KOPT-K1 (cell line): ENCODE data around the gene PBXIP1.
A peak's percentile ranks its signal among the peaks of the same experiment; 100 is the strongest.

Experiments
- H3K27ac ChIP-seq: fragments of 200-600 bp; sonication (generic); 2 replicates; pipeline ENCODE4 v1.5.1; 2016; ENCODE audit warnings: antibody characterized with exemption, mild to moderate bottlenecking, low read depth, low read length; ENCODE audit not compliant: poor library complexity, severe bottlenecking
- H3K36me3 ChIP-seq: fragments of 200-600 bp; sonication (generic); 2 replicates; pipeline ENCODE4 v1.5.1; 2017; ENCODE audit warnings: antibody characterized with exemption, mild to moderate bottlenecking, low read length, moderate library complexity; ENCODE audit not compliant: insufficient read depth
- H3K9me3 ChIP-seq: fragments of 200-600 bp; sonication (generic); 2 replicates; pipeline ENCODE4 v1.5.1; 2017; ENCODE audit warnings: antibody characterized with exemption, low read length, mild to moderate bottlenecking; ENCODE audit not compliant: insufficient read depth, poor library complexity, severe bottlenecking

The PBXIP1 gene

DNA sequence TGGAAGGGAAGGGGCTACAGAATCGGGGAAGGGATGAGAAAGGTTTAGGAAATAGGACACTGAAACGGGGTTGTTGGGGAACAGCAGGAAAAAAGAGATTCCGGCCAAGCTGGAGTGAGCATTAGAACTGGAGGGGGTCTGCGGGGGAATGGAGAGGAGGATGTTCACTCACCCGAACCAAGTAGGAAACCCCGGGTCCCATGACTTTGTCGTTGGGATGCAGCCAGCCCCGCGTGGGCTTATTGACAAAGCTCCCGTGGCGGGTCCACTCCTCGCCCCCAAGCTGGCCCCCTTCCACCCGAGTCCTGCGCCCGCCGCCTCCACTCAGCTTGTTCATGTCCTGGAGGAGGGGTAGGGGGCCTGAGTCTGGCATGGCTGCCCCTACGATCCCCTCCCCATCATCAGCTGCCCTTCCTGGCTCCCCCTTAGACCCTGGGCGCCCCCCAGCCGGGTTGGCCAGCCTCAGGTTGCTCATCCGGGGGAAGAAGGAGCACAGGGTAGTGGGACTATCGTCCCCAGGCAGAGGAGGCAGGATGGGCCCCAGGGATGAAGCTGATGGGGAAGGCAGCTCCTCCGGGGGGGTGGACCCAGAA, 14.1 kb upstream of the PBXIP1 start:
- H3K27ac ChIP-seq, result no peak overlapping the region
- H3K9me3 ChIP-seq, result no peaks in the 10 kb centered on the region
- peaks cover 54% of the 10 kb centered on the region for H3K36me3 ChIP-seq

DNA sequence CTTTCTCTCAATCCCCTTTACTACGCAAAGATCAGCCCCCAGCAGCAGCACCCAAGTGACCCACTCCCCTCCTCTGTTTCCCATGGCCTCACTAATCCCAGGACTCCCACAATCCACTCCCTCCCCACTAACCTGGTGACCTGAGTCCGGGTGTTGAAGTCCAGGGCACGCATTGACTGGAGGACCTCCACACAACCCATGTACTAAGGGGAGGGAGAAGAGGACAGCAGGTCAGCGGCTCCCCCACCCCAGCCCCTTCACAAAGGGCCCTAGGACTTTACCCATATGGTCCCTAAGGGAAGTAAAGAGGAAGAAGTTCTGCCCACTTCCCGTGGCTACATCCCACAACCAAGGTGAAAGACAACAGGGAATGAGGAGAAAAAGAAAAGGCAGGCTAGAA, 13.3 kb upstream of the PBXIP1 start:
- no peaks in the 10 kb centered on the region for H3K9me3 ChIP-seq
- peaks cover 61% of the 10 kb centered on the region for H3K36me3 ChIP-seq
- no peak overlapping the region for H3K27ac ChIP-seq

DNA sequence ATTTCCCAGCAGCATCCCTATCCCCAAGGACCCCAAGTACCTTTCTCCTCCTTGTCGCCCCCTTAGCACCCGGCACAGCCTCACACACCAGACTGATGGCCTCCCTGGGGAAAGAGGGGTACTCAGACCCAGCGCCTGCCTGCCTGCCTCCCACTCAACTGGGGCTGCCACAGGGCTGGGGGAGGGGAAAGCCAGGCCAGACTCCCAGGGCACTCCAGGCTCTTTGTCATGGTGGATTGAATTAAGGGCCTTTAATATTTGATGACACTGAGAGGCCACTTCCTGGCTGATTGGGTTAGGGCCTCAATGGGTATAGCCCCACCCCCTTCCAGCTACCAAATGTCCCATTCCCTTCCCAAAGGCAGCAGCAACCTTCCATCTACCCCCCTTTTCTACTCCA, 12.8 kb upstream of the PBXIP1 start:
- Histone ChIP-seq H3K27ac (no peak overlapping the region), H3K9me3 (no peaks in the 10 kb centered on the region), H3K36me3 (peaks cover 66% of the 10 kb centered on the region)

DNA sequence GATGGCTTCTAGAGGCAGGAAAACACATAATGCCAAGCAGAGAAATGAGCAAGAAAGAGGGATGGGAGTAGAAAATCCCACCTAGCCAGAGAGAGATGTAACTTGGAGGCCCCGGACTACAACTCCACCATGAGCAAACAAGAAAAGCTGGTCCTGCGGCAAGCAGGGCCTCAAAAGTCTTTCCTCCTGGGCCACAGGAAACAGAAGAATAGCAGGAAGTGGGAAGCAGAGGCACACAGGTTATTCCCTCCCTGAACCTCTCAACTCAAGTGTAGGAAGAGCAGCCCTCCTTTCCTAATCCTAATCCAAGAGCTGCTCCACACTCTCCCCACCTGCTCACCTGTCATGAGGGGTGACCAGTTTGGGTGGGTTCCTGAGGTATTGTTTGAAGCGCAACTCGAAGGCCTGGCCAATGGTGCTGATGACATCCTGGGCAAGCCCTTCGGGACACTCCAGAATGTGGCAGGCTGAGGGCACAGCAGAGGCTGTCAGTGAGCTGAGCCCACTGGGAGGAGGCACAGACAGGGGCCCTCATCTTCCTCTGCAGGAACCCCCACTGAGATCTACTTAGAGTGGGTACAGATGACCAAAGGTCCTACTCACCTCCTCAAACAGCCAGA, 11.5 kb upstream of the PBXIP1 start:
- peaks cover 74% of the 10 kb centered on the region for H3K36me3 ChIP-seq
- no peak overlapping the region for H3K27ac ChIP-seq

DNA sequence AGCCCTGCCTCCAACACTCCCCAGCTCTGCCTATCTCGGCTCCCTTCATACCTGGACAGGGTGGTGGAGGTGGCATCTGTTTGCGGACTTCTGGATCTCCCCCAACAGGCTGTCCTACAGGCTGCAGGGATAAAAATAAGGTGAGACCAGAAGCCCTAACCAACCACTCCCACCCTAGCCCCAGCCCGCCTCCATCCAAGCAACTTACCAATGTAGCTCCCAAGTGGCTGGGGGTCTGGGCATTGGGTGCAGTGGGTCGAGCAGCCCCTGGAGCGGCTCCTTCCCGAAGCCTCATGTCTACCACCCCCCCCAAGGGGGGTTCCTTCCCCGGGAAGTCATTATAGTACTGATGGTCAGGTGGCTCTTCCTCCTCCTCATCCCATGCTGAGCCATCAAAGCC, 10.2 kb upstream of the PBXIP1 start:
- Histone ChIP-seq H3K9me3 (no peaks in the 10 kb centered on the region), H3K36me3 (peaks cover 72% of the 10 kb centered on the region), H3K27ac (no peak overlapping the region)

More for the DNA sequence above, 11.5 kb upstream of the PBXIP1 start:
- no peaks in the 10 kb centered on the region for H3K9me3 ChIP-seq

DNA sequence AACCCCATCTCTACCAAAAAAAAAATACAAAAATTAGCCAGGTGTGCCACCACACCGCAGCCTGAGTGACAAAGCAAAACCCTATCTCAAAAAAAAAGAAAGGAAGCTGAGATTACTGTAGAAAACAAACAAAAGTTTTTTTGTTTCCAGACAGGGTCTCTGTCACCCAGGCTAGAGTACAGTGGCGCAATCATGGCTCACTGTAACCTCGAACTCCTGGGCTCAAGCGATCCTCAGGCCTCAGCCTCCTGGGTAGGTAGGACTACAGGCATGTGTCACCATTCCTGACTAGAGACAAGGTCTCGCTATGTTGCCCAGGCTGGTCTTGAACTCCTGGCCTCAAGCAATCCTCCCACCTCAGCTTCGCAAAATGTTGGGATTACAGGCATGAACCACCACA, 8.5 kb upstream of the PBXIP1 start:
- Histone ChIP-seq H3K27ac (no peak overlapping the region), H3K9me3 (no peaks in the 10 kb centered on the region), H3K36me3 (peaks cover 72% of the 10 kb centered on the region)

DNA sequence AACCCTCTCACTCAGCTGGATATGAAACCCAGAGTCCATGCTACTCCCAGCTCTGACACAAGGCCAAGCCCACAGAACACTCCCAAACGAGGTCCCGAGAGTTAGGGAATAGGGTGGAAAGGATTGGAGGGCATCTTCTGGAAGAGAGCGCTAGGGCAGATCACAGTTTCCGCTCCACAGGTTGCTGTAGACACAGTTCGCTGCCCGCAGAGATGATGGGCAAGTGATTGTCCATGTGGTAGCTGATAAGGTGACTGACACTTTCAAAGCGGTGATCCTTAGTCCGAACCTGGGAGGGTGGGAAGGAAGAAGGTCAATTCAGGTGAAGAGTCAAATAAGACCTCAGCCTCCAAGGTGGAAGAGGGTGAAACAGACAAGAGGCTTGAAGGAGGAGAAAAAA, 7.7 kb upstream of the PBXIP1 start:
- Histone ChIP-seq H3K36me3 (peaks cover 72% of the 10 kb centered on the region), H3K9me3 (no peaks in the 10 kb centered on the region), H3K27ac (no peak overlapping the region)

DNA sequence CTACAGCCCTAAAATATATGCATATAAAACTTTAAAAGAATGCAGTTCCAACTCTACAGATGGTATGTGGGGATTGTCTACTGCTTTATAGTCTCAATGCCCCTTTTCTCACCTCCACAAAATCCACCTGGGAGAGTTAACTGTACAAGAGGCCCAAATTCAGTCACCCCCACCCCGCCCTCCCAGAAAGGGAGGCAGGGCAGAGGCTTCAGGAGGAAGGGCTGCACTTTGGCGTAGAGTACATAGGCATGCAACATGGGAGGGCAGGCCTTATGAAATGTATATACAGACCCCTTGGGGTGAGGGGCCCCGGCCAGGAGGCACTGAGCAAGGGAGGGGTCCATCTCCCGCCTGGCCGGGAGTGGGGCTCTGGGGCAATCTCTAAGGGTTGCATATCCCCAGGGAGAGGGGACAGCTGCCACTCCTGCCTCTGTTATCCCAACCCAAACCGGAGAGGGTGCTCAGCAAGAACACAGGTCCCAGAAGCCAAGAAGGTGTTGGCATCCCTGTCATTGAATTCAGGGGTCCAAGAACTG, 7.0 kb upstream of the PBXIP1 start:
- Histone ChIP-seq H3K27ac (peak overlapping the region; percentile 97), H3K9me3 (no peaks in the 10 kb centered on the region), H3K36me3 (peaks cover 72% of the 10 kb centered on the region)

DNA sequence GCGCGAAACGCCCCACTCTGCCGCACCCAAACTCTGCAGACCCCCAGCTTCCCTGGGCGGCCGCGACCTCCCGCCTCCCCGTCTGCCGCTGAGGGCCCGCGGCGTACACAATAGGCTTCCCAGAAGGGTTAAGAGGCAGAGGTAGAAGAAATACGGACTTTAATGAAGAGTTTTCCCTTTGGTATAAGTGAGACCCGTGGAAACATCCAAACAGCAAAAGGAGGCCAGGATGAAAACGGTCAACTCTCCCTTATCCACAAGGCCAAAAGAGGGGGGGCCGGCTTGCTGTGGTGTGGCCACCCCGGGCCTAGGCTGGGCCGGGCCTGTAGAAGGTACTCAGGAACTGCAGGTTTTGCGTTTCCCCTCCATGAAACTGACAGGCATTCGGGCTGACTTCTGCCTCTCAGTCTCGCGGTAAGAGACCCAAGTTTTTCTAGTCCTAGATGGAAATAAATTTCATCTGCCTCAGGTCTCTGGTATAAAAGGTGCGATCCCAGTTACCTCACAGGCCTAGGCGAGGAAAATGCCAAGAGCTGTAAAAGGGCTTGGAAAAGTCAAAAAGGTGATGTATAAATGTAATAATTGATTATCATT, 6.4 kb upstream of the PBXIP1 start:
- peaks cover 69% of the 10 kb centered on the region for H3K36me3 ChIP-seq
- peak overlapping the region; percentile 97 for H3K27ac ChIP-seq

DNA sequence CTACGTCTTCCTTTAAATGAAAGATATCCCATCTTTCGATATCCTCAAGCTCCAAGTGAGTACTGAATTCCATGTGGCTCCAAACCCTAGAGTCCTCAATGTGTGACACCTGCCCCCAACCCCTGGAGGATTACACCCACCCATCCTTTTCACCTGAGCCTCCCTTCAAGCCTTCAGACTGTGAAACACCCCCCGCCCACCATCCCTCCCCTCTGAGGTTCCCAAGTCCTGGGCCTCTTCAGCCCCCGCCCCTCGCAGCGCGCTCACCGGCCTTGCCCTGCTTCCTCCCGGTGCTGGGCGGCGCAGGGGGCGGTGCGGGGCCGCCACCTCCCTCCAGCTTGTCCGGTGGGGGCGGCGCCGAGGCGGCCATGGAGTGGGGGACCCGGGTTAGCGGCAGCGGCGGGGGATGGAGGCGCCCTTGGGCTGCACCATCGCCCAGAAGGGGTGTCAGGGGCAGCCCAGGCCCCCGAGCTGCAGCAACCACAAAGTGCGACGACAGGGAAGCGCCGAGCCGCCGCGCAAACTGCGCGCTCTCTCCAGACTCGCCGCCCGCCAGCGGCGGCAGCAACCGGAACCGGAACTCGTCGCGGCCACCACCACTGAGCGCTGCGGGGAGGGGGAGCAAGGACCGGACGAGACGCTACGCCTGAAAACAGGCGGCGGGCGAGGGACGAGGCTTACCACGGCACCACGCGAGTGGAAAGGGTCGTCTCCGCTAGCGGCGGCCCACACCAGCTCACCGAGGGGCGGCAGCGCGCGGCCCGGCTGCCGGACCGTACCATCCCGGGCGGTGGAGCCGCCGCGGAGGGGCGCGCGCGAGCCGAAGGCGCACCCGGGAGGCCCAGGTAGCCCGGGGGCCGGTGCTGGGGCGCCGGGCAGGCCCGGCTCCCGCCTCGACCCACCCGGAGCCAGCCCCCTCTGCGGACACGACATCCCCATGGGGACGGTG, 5.6 kb upstream of the PBXIP1 start, which contains the start of gene PYGO2:
Gene PYGO2 (minus strand): TSS at position 576 of the 949 bp plus-strand sequence. CDS start 206 bp downstream, at position 370.
- peaks cover 61% of the 10 kb centered on the region for H3K36me3 ChIP-seq

More for the DNA sequence above, 6.4 kb upstream of the PBXIP1 start:
- no peaks in the 10 kb centered on the region for H3K9me3 ChIP-seq

DNA sequence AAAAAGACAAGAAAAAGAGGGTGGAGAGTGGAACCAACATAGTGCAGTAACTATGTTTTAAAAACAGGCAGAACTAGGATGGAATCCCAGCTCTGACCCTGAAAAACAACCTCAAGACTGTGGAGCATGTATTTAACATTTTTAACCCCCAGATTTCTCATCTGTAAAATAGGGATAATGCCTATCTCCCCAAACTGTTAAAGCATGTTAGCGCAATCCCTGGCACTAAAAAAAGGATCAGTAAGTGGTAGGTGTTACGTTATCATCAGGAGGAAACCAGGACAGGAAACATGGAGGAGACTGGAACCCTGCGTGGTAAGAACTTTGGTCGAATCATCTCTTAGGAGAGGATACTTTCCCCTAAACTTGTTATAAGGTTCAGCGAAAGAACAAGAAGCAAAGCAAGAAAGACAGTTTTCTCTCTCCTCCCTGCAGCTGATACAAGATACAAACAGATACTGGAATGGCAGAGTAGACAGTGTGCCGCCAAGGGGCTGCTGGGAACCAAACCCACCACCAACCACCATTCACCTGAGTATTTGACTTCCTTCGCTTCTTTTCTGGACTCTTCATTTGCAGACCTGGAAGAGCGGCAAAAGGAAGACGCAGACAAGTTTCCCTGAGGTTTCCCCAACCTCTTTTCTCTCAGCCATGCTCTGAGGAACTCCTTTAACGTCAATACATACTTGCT, 4.7 kb upstream of the PBXIP1 start:
- Histone ChIP-seq H3K27ac (peak overlapping the region; percentile 97), H3K36me3 (peaks cover 52% of the 10 kb centered on the region), H3K9me3 (no peaks in the 10 kb centered on the region)

More for the DNA sequence above, 5.6 kb upstream of the PBXIP1 start, which contains the start of gene PYGO2:
- Histone ChIP-seq H3K9me3 (no peaks in the 10 kb centered on the region), H3K27ac (peak within 1 kb of the TSS; percentile 97)

DNA sequence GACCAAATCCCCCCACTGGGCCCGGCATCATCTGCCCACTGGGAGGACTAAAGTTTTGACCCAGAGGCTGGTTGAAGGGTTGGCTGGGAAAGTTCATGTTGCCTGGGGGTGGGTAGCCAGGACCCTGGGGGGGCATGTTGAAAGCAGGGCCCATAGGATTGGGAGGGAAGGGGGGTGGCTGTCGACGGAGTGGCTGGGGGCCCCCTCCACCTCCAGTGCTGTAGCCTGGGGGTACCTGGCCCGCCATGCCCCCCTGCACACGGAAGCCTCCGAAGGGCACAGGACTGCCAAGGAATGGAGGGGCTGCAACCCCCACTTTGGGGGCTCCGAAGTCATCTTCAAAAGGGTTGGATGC, 3.5 kb upstream of the PBXIP1 start:
- Histone ChIP-seq H3K9me3 (no peaks in the 10 kb centered on the region), H3K27ac (no peak overlapping the region), H3K36me3 (peaks cover 40% of the 10 kb centered on the region)

DNA sequence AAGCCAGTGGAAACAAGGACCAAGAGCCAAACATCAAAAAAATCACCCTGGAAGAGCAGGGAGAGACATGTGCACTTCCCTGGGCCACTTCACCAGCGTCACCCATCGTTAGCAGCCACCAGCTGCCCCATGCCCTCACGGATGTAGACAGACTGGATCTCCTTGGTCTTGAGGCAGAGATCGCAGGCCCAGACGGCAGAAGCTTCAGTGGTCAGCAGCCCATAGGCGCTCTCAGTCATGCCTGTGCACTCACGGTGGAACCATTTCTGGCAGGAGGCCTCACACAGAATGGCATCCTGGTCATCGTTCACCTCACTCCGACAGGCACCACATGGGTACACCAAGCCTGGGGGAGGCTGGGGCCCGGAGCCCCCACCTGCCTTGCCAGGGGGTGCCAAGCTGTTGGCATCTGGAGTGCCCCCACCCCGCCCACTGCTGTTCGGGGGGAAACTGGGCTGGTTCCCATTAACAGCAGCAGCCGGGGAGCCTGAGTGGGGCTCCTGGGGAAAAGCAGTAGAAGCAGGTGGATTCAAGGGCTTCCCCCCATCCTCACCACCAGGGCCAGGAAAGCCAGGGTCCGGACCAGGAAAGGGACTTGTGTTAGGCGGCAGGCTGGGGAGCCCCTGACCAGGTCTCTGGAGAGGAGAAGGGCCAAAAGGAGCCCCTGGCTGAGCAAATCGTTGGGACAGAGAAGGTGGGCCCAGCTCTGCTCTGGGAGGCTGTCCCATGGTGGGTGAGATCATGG, 3.0 kb upstream of the PBXIP1 start:
- Histone ChIP-seq H3K36me3 (peaks cover 35% of the 10 kb centered on the region), H3K27ac (no peak overlapping the region), H3K9me3 (no peaks in the 10 kb centered on the region)

DNA sequence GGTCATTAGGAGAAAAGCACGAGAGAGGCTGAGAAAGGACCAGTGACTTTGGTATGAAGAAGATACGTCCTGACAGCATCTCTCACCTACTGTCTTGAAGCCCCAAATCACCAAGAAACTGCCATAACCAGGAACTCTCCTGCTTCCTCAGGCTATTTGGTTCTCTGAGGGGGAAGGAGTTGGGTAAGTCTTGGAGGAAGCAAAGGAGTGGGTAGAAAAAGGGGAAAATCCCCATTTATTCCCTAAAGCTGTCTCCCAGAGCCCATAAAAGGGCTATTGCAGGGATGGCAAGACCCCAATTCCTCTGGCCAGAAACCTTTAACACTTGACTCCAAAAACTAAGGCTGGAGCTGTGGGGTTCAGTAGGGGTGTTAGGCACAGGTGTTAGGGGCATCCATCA, 2.1 kb upstream of the PBXIP1 start:
- no peak overlapping the region for H3K27ac ChIP-seq
- no peaks in the 10 kb centered on the region for H3K9me3 ChIP-seq
- H3K36me3 ChIP-seq, result peaks cover 27% of the 10 kb centered on the region
